Stimulated activated CD8-positive, alpha-beta memory T cell treated with anti-CD3 and anti-CD28 coated beads, Interleukin-12 subunit alpha, Interleukin-12 subunit beta, amount 100 ng/mL, for 24 hours (primary cell): ENCODE data around the gene HNRNPM.
A peak's percentile ranks its signal among the peaks of the same experiment; 100 is the strongest.
"Not testable (repeated sequence)": the region's sequence is repeated elsewhere in the genome, so short reads cannot be mapped to it uniquely, and the experiment has no call there.

Source experiments
- DNase-seq: peaks from one replicate; pipeline ENCODE4 v3.0.0-alpha.2; 2020; ENCODE audit errors: extremely low read depth

The HNRNPM gene

DNA sequence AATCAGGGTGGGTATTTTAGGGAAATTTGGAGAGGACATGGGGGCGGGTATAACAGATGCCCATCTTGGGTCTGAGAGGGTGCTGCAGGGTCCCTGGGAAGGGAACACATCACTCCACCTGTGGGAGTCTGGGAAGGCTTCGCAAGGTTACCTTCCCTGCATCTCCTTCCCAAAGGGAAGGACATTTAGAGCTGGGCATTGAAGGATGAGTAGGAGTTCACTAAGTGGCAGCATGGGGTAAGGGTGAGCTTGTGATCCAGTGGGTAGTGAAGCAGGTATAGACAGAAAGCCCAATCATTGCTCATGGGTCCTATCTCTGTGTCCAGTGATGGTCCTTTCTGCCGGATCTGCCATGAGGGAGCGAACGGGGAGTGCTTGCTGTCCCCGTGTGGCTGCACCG is 18.5 kb upstream of the HNRNPM start:
- no peak for DNase-seq

DNA sequence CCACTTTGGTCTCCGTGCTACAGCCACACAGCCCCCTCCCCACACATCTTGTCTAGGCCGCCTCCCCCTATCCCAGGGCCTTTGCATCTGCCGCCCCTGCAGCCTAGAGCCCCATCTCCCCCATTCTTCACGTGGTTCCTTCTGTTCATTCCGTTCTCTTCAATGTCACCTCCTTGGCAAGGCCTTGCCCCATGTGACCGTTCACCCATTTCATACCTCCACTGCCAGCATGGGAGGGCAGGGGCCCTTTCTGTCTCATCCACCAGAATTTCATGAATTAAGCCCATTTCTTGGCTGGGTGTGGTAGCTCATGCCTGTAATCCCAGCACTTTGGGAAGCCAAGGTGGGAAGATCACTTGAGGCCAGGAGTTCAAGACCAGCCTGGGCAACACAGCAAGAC is 15.7 kb upstream of the HNRNPM start:
- no peak for DNase-seq

DNA sequence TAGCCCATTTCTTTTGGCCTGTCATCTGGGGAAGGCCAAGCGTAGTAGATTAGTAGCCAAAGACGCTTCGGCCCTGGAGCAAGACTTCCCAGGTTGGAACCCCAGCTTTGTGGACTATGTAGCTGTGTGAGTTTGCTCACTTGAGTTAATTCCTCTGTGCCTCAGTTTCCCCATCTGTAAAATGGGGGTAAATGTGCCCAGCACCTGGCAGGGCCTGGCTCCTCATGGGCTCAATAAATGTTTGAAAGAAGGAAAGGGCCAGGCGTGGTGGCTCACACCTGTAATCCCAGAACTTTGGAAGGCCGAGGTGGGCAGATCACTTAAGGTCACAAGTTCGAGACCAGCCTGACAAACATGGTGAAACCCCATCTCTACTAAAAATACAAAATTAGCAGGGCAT is 14.9 kb upstream of the HNRNPM start:
- DNase-seq = no peak

DNA sequence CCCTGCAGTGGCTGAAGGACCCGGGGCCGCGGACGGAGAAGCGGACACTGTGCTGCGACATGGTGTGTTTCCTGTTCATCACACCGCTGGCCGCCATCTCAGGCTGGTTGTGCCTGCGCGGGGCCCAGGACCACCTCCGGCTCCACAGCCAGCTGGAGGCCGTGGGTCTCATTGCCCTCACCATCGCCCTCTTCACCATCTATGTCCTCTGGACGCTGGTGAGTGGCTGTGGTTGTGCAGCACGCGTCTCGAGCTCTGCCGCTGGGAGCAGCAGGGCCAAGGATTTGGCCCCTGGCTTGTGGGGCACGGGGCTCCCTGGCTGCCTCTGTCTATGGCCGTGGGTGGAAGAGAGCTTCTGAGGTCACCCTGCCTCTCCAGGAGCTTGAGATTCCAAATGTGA is 14.1 kb upstream of the HNRNPM start:
- DNase-seq = no peak

DNA sequence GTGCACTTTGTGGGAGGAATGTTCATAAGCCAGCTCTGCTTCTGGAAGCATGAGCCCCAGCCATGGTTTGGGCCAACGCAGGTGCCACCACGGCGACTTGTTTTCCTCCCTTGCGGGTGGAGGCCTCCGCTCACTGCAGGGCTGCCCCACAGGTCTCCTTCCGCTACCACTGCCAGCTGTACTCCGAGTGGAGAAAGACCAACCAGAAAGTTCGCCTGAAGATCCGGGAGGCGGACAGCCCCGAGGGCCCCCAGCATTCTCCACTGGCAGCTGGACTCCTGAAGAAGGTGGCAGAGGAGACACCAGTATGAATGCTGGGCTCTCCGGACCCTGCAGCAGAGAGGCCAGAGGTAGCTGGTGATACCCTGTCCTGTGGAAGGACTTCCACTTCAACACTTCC is 6.5 kb upstream of the HNRNPM start:
- no peak for DNase-seq

DNA sequence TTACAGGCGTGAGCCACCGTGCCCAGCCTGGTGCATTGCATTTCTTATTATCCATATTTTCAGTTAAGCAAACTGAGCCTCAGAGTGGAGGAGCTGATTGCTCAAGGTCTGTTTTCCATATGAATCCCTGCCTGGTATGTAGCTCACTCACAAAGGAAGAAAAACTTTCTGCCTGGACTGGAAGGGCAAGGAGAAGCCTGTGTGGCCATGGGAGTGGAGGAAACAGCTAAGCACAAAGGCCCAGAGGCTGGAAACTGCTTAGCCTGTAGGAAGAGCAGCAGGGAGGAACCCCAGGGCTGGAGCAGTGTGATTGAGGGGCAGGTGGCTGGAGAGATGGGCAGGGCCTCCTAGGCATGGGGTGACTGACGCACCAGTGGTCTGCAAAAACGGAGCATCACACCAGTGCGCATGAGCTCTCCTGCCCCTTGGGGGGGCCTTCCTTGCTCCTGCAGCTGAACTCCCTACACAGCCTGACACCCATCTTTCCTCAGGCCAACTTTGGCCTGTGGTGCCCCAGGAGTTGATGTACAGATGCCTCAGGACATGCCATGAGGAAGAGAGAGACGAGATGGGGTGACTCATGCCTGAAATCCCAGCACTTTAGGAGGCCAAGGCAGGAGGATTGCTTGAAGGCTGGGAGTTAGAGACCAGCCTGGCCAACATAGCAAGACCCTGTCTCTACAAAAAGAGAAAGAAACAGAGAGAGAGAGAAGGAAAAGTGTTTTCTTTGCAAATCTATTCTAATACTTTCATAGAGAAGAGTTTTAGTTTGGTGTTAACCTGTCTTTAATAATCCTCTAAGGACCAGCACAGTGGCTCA is 2.8 kb upstream of the HNRNPM start:
- no peak for DNase-seq

DNA sequence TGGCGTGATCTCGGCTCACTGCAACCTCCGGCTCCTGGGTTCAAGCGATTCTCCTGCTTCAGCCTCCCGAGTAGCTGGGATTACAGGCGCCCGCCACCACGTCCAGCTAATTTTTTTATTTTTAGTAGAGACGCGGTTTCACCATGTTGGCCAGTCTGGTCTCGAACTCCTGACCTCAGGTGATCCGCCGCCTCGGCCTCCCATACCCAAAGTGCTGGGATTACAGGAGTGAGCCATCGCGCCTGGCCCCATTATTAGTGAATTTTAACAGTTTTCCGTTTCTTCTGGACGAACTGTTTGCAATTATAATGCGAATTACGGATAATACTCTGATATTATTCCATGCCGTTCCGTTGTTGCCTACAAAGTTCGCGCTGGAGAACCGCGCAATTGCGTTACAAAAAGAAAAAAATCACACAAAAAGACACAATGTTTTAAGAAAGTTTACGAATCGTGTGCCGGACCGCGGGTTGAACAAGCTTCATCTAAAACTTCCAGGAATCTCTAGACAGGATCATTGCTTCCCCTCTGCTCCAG is 567 bp upstream of the HNRNPM start:
- DNase-seq = not testable (repeated sequence)

DNA sequence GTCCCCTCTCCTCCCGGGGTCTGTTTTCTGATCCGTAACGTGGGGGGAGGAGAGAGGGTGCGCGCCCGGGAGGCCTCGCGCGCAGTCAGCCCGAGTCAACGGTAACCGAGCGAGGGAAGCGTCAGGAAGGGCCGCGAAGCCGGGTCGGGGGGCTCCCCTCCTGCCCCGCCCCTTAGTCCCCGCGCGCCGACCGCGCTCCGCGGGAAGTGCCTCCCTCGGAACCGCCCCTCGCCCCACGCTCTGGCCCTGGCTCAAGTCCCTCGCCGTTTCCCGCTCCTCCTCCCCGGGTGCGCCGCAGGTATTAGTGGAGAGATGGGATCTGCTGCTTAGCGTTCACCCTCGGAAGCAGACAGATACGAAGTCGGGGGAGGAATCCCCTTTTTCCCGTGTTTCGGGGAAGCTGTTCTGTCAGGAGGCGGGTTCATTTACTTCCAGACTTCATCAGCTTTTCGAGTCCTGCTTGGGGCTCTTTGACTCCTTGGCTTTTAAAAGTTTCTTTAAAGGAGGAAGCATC is 770 bp downstream of the HNRNPM start:
- DNase-seq = peak; percentile 9

DNA sequence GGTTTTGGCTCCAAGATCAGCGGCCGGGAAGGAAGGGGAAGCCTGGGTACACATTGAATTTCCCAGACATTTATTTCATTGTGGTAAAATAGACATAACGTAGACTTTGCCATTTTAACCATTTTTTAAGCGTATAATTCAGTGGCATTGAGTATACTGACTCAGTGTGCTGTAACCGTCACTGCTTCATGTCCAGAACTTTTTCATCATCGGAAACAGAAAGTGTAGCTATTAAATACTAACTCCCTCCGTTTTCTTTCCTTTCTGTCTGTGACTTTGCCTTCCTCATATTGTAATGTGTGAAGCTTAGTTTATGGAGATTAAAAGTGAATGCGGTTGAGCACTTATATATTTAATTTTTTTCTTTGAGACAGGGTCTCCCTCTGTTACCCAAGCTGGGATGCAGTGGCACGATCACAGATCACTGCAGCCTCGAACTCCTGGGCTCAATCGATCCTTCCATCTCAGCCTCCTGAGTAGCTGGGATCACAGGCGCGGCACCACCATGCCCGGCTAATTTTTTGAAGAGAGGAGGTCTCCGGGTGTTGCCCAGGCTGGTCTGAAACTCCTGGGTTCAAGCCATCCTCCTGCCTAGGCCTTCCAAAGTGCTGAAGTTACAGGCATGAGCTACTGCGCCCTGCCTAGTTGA is 1.4 kb downstream of the HNRNPM start:
- DNase-seq = no peak

DNA sequence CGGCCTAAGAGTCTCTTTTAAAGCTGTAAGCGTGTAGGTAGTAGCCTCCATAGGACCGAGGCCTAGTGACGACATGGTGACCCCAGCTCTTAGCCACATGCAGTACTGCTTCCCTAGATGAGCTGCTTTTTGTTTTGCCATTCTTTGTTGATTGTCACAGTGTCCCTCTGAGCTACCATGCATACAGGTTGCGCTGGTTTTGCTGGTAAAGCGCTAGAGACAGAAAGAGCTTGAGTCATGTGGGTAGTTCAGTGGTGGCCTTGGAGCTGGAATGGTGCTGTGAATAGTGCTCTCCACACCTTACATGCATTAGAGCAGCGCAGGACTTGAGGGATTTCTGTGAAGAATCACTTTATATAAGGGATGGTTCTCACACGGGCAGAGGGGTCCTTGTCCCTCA is 5.1 kb downstream of the HNRNPM start:
- no peak for DNase-seq

DNA sequence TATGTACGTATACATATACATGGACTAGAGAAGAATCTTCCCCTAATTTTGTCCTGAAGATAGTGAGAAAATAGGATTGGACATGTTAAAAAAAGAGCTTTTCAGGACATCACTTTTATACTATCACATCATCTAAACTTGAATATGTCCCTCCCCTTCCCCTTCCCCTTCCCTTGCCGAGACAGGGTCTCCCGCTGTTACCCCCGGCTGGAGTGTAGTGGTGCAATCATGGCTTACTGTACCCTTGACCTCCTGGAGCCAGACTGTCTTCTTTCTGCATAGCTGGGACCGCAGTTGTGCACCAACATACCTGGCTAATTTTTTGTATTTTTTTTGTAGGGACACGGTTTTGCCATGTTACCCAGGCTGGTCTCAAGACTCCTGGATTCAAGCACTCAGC is 6.6 kb downstream of the HNRNPM start:
- no peak for DNase-seq

DNA sequence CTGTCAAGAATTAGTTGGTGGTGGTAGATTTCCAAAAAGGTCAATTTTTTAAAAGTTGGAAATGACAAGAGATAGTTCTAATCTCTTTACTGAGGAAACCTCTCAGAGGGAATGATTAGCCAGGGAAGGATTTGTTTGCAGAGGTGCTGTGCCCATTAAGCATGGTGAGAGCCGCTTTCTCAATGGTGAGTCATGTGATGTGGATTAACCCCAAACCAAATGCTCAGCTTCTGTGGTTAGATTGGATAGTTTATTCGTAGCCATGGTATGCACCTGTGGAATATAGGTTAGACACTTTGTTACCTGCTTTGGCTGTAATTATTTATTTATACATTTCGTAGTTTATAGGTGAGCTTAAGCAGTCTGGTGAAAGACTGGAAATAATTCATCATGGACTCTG is 7.1 kb downstream of the HNRNPM start:
- no peak for DNase-seq

DNA sequence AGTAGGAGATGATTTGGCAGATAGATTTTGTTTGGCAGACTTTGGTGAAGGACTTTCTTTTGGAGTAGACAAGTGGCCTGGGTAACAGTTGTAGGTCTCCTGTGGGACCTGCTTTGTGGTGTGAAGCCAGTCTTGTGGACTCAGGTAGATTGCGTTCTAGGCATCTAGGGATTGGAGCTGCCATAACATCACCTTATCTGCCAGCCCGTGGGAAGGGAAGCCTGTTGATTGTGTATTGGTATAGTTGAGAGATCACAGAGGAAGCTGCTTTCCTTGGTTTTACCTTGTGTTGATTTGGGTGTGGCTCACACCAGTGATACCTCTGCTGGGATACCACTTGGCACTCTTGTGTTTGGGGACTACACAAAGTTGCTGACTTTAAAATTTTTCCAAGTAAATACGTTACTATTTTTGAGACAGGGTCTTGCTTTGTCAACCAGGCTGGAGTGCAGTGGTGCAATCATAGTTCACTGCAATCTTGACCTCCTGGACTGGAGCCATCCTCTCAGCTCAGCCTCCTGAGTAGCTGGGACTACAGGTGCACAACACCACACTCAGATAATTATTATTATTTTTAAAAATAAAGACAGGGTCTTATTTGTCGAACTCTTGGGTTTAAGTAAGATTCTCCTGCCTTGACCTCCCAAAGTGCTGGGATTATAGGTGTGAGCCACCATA is 7.8 kb downstream of the HNRNPM start:
- DNase-seq = no peak

DNA sequence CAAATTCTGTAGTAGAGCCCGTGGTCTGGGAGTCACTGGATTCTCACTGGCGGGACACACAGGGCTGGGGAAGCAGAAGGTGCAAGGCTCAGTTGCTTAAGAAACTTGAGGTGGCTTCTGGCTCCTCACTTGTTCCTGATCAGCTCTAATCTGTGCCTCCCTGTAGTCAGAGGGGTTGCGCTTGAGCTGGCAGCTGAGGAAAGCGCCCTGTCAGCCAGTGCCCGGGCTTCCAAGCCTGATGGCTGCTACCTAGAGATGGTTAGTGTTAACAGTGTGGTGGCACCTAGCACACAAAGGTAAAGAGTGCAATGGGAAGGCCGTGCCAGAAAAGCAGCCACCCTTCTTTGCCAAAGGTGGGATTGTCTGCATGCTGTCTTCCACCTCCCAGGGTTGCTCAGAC is 8.8 kb downstream of the HNRNPM start:
- DNase-seq = no peak

DNA sequence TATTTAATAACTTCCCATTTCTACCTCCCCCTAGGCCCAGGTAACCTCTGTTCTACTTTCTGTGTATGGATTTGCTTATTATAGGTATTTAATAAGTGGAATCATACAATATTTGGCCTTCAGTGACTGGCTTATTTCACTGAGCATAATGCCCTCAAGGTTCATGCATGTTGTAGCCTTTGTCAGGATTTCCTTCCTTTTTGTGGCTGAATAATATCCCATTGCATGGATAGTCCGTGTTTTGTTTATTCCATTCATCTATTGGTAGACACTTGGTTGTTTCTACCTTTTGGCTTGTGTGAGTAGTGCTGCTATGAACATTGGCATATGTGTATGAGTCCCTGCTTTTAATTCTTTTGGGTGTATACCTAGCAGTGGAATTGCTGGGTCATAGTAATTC is 9.4 kb downstream of the HNRNPM start:
- no peak for DNase-seq

DNA sequence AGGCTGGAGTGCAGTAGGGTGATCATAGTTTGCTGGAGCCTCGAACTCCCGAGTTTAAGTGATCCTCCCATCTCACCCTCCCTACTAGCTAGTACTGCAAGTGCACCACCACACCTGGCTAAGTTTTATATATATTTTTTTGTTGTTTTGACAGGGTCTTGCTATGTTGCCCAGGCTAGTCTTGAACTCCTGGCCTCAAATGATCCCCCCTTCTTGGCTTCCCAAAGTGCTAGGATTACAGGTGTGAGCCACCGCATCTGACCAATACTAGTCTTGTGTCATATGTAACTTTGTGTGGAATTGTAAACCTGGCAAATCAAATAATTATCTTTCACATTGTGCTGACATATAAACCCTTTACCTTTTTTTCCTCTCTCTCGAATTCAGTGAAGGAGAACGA is 10.2 kb downstream of the HNRNPM start:
- DNase-seq = no peak

DNA sequence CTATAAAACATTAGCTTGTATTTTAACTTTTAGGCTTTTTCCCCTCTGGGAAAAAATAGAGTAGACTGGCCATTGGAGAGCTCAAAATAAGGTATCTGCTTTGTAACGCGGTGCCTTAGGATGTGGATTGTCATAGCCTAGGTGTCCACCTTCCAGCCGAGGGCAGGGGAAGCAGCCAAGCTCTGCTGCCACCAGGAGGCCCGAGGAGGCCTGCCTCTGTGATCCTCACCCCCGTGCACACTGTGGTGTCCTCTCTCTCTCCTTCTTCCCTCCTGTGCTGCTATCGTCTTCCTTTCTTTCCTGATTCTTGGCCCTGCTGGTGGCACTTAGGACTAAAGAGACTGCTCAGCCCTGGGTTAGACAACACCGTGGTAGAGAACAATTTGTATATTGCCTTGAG is 11.3 kb downstream of the HNRNPM start:
- no peak for DNase-seq

DNA sequence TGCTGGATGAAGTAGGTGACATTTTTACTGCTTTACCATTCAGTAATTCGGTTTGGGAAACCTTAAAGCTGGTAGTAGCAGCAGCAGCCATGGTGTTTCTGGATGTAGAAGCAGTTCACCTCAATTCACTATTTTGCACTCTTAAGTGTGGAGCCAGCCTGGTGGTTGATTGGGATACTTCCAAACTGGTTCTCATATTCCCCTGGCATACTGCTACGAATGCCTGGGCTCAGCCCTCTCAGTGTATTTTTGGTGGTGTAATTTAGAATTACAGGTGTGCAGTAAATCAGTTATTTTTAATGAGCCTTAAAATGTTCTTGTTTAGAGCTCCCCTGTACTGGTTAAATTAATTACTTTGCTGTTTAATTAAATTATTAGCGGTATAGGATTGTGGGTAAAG is 12.4 kb downstream of the HNRNPM start:
- DNase-seq = no peak

DNA sequence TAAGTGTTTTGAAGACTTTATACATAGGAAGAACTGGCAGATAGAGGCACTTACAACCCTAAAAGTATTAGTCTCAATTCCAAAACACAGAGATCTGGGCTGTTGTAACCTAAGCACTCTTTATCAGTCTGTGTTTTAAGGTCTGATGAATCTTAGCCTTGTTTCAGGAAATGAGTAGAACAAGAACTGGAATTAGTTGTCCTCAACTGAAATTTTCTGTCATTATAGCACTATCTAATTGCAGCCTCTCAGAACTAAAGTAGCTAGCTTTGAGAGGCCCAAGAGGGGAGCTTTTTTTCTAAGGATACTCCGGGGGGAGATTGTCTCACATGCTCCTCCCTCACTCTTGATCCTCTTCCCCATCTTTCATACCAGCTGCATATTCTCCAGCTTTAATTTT is 13.1 kb downstream of the HNRNPM start:
- no peak for DNase-seq

DNA sequence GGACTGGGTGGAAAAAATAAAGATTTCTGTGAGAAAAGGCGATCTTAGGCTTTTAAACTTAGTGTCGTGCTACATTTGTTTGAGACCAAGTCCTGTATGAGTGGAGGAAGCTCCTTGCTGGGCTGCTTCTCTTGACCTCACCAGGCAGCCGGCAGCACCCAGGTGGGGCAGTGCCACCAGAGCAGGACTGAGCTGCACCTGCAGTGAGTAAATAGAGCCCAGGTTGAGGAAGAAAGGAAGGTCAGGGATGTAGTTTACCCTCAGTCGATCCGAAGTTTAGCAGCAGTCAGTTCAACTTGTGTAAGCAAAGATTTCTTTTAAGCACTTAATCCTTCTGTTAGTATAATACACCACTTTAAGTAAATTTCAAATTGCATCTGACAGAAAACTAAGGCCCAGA is 13.6 kb downstream of the HNRNPM start:
- DNase-seq = no peak

DNA sequence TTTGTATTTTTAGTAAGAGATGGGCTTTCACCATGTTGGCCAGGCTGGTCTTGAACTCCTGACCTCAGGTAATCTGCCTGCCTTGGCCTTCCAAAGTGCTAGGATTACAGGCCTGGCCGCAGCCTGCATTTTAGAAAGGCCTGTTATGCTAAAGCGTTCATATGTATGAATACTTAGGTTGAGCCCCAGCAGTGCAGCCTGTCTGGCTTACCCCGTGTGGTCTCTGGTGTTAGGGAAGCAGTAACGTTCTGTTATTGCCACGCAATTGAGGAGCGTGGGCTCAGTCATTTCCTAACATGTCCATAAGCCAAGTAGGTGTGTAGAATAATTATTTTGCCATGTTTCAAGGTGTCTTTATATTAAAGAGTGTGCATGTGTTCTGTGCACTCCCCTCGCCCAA is 14.3 kb downstream of the HNRNPM start:
- no peak for DNase-seq

DNA sequence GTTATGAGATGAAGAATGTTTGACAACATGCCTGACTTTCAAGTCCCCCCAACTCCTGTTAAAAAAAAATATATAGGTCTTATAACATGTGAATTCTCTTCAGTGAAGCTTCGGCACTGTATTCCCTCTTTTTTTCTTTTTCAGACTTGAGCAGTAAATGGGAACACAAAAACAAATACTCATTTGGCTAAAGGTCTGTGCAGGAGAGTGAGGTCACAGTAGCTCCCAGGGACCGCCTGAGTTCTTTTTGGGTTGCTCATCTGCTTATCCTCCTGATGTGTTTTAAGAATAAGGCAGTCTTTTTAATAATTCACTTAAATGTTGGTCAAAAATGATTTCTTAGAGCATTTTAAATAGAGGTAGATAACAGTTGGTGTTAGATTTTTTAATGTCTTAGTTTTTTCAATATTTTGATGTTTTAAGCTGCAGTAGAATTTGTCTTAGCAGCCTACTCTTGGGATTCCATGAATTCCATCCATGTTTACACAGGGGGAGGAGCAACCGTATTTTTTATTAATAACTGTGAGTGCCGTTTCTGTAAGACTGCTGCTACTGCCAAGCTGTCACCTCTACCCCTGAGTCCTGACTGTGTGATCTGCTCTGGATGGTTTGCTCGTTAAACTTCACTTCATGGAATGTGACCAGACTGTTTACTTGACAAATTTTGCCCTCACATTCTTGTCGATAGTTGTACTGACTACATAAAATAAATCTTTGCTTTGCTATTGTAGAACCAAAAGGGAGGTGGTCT is 14.9 kb downstream of the HNRNPM start:
- no peak for DNase-seq
